Measurements from ENCODE around the gene PSPN.
"Not testable (repeated sequence)": the region's sequence is repeated elsewhere in the genome, so short reads cannot be mapped to it uniquely, and the experiment has no call there.

Gene PSPN

DNA sequence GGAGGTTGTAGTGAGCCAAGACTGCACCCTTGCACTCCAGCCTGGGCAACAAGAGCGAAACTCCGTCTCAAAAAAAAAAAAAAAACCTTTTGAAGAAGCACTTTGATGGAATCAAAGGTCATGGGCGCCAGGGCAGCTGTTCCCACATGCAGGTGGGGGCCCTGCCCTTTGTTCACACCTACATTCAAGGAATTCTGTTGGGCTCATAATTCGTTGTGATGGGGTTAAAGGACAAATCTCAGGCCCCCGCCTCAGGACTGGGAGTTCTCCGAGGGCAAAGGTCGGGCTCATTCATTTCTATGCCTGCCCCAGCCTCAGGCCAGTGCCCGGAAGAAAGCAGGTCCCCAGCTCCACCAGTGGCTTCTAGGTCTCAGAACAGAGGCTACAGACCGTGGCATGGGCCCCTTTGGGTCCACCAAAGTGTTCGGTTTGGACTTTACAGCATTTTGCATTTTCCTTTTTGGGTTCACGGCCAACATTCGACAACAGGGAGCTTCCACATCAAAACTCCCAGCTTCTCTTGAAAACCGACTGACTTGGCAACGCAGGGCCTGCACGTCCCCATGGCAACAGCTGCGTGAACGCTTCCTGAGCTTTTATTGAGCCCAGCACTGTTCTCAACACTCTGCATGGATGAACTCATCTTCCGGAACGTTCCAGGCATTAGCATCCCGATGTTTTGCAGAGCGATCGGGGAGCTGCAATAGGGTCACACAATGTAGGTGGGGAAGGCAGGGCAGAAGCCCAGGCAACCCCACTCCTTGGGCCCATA, 27.3 kb upstream of the PSPN start:
- in situ Hi-C loops (cut with MboI; ENCODE audit: low sequenced_read_pairs), result no loop called here

DNA sequence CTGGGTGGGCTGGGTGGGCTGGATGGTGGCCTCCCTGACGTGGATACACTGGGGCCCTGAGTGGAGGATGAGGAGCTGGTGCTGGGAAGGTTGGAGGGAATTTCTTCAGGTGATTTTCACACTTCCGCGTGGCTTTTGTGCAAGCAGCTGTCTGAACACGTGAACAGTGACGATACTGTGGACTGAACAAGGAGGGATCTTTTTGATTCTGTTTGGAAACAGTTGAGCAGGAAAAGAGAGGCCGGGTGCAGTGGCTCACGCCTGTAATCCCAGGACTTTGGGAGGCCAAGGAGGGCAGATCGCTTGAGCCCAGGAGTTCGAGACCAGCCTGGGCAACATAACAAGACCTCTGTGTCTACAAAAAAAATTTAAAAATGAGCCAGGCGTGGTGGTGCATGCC, 26.3 kb upstream of the PSPN start:
- in situ Hi-C loops (cut with MboI; ENCODE audit: low sequenced_read_pairs), result no loop called here

DNA sequence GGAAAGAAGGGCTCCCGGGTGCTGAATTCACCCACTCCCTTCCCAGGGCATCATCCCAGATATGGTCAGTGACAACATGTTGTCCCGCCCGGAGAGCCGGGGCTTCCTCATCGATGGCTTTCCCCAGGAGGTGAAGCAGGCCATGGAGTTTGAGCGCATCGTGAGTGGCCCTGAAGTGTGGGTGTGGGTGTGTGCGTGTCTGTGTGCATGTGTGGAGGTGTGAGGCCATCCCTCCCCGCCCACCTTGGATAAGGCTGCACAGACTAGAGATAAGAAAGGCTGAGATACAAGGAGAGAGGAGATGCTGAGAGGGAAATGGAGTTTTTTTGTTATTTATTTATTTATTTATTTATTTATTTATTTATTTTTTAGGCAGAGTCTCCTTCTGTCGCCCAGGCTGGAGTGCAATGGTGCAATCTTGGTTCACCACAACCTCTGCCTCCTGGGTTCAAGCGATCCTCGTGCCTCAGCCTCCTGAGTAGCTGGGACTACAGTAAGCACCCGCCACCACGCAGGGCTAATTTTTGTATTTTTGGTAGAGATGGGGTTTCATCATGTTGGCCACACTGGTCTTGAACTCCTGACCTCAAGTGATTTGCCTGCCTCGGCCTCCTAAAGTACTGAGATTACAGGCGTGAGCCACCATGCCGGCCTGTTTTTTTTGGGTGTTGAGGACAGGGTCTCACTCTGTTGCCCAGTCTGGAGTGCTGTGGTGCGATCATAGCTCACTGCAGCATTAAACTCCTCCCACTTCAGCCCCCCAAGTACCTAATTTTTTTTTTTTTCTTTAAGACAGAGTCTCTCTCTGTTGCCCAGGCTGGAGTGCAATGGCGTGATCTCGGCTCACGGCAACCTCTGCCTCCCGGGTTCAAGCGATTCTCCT, 24.6 kb upstream of the PSPN start:
- in situ Hi-C loops (cut with MboI; ENCODE audit: low sequenced_read_pairs), result not testable (repeated sequence)

DNA sequence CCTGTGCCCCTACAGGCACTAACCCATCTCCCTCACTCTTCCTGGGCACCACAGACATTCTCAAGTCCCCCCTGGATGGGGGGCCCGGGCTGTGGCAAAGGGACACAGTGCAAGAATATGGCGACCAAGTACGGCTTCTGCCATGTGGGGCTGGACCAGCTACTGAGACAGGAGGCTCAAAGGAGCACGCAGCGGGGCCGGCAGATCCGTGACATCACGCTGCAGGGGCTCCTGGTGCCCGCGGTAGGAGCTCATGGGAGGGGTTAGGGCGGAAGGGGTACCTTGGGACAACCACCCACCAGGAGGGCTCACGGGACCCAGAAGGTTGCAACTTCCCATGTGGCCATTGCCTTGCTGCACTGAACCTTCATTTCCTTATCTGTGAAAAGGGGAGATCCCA, 20.6 kb upstream of the PSPN start:
- in situ Hi-C loops (cut with MboI; ENCODE audit: low sequenced_read_pairs), result no loop called here

DNA sequence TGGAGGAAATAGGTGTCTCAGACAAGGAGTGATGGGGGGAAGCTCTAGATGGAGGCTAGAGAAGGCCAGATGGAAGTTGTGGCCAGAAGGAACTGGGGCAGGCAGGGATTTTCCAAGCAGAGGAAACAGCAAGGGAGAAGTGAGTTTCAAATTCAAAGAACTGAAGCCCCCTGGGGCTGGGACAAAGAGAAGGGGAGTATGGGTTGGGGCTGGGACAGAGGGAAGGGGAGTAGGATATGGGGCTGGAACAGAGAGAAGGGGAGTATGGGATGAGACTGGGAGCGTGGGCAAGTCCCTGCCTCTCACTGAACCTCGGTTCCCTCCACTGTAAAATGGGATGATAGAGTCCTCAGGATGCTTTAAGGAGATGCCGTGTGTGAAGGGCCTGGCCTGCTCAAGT, 19.1 kb upstream of the PSPN start:
- in situ Hi-C loops (cut with MboI; ENCODE audit: low sequenced_read_pairs), result no loop called here

DNA sequence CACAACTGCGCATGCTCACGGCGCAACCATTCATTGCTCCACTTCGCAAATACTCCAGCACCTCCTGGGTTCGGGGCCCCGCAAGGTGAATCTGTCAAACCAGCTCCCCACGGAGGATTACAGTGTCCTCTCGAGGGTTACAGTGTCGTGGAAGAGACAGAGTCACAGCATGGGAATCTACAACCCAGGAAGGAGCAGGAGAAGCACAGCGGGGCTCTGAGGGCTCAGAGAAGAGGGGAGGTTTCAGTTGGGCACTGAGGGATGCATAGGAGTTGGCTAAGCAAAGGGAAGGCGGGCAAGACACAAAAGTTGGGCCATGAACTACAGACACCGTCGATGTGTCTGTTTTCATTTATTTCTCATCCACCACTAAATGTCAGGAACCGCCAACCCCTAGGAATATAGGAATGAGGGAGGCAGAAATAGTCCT, 18.3 kb upstream of the PSPN start:
- in situ Hi-C loops (cut with MboI; ENCODE audit: low sequenced_read_pairs), result no loop called here

DNA sequence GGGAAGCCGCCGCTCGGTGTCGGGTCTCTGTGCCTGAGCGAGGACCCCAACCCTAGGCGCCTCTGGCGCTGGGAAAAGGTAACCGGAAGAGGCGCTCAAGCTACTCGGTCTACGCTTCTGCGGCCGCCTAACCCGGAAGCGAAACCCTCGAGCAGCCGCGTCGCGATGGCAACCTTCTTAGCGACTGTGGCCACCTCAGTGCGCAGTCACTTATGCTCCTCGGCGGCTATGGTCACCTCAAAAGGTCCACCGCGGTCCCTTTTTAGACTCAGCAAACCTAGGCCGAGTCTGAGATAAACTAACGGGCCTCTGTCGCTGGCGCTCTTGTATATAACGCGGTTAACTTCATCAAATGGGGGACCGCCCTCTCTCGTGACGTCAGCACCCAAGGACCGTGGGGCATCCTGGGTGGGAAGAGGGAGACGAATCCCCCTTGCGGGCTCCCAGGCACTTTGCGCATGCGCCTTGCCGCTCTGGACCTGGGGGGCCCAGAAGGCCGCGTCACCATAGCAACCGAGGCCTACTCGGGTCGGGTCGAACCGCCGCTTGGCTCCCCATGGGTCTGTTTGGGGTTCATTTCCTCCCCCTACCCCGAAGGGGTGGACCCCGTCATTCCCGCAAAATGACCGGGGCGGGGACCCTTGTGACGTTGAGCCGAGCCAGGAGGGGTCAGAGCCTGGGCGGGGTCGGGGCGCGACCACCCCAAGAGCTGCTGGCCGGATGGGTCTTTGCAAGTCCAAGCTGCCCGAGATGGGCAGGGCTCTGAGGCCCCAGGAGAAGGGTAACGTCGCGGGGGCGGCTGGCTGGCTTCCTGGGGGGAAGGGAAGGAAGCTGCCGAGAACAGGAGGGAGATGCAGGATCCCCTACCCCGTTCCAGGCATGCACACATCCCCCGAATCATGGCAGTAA, 17.6 kb upstream of the PSPN start, which contains the start of gene GTF2F1:
Gene GTF2F1 (minus strand): TSS at position 91 of the 909 bp plus-strand sequence. CDS start 169 bp downstream, outside the sequence.
- in situ Hi-C loops (cut with MboI; ENCODE audit: low sequenced_read_pairs), result no loop called here

DNA sequence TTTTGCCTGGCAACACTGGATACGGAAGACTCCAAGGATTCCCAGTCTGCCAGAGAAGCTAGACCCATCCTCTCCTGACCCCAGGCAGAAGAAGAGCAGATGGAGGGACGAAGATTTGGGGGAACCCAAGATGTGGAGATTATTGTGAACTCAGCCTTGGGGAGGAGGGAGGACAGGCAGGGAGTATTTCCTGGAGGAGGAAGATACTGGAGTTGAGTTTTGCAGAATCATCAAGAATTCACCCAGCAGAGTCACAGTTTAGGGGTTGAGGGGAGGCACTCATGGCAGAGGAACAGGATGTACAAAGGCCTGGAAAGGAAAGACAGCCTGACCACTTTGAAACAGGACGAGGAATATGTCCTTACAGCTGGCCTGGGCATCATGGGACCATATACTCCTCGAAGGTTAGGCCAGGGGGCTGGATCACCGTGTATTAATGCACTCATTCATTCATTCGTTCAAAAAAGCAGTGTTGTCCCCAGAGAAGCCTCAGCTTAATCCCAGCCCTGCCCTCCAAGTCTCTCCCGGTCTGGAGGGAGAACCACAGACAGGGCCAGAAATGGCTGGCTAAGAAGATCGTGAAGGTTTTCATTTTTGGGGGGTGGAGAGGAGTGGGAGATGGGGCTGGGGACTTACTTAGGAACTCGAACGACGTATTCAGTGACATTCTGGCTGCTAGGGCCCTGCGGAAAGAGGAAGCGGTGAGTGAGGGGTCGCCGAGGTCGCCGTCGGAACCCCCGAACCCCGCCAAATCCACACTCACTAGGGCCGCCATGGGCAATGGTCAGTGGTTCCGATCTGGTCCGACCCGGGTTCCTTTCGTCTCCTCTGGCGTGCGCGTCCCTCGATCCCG, 16.7 kb upstream of the PSPN start:
- in situ Hi-C loops (cut with MboI; ENCODE audit: low sequenced_read_pairs), result no loop called here

DNA sequence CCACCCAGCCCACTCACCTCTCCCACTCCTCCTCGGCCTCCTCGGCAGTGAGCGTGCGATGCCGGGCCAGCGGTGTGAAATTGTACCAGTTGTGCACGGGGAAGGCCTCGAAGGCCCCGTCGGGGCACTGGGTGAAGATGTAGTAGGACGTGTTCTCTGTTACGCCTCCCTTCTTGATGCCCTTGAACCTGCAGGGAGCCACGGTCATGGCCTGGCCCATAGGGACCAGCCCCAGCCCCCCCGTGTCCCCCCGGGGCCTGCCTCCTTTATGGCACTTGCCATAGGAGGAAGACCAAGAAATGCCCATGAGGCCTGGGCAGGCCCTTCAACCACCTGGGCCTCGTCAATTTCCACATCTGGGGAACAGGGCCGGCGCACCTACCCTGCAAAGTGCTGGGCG, 11.6 kb upstream of the PSPN start:
- in situ Hi-C loops (cut with MboI; ENCODE audit: low sequenced_read_pairs), result no loop called here

DNA sequence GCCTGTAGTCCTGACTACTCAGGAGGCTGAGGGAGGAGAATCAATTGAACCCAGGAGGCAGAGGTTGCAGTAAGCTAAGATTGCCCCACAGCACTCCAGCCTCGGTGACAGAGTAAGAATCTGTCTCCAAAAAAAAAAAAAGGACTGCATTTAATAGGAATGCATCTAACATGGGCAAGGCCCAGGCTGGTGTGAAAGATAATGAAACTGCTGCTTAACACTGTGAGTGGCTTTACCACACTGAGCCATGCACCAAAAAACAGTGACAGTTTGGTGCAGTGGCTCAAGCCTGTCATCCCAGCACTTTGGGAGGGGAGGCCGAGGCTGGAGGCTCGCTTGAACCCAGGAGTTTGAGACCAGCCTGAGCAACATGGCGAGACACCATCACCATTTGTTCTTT, 8.6 kb upstream of the PSPN start:
- in situ Hi-C loops (cut with MboI; ENCODE audit: low sequenced_read_pairs), result no loop called here

DNA sequence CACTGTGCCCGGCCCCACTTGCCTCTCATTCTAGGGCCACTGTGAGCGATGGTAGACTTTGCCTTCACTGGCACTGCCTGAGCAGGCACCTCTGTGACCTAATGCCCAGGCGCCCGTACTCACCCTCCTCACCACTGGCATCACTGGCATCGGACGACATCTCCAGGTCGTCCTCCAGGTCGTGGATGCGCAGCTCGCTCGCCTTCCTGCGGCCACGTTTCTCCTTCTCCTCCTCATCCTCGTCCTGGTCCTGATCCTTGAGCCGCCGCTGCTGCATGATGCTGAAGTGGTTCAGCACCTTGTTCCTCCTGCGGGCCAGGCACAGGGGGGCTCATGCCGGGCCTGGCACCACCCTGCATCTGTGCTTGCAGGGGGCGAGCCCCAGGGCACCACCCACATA, 7.5 kb upstream of the PSPN start:
- in situ Hi-C loops (cut with MboI; ENCODE audit: low sequenced_read_pairs), result no loop called here

DNA sequence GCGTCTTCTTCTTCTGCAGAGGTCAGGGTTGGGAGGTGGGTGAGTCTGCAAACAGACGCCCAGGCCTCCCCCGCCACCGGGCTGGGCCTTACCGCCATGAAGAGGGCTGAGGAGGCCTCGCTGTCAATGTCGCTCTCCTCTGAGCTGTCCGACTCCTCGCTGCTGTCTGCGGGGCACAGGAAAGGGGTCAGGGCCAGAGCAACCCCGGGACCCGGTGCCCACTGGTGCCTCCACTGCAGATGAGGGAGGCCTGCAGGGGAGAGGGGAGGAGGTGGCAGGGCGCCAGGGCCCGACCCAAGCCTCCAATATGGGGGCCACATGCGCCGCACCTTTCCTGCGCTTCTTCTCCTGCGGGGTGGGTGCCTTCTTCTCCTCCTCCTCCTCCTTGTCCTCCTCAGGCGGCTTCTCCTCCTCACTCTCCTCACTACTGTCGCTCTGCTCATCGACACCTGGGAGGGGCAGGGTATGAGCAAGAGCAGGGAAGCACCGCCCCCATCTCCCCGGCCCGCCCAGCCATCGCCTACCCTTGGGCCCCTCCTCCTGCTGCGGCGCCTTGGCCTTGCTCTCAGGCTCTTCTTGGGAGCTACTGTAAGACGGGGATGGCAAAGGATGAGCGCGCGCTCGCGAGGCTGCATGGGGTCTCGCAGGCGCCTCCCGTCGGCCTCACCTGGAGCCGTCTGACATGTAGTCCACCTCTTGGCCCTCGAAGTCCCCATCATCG, 5.5 kb upstream of the PSPN start:
- in situ Hi-C loops (cut with MboI; ENCODE audit: low sequenced_read_pairs), result no loop called here

DNA sequence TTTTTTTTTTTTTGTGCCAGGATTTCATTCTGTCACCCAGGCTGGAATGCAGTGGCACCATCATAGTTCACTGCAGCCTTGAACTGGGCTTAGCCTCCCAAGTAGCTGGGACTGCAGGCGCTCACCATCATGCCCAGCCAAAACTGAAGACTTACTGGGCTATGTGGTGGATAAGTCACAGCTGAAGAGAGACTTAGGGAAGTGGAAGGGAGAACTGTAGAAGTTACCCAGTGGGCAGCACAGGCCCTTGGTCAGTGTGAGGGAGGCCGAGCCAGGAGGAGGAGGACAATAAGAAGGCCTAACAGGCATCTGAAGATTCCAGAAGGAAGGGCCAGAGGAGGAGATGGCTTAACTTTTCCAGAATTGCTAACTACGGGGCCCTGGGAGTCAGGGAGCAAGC, 4.0 kb upstream of the PSPN start:
- in situ Hi-C loops (cut with MboI; ENCODE audit: low sequenced_read_pairs), result no loop called here

DNA sequence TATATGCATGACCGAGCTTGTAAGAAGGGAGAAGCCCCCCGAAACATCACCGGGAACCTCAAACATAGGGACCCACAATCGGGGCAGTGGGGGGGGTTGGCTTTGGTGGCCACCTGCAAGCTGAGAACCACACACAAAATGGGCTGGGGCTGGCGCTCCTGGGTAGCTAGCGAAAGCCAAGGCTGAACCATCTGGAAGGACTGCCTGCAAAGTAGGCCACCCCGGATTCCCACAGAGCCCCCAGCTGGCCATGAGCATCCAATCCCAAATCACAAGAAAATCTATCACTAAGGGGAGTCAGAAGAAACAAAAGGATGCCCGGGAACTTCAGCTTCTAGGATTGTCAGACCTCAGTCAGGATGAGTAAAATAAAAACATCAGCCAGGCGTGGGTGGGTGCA, 2.8 kb upstream of the PSPN start:
- in situ Hi-C loops (cut with MboI; ENCODE audit: low sequenced_read_pairs), result no loop called here

DNA sequence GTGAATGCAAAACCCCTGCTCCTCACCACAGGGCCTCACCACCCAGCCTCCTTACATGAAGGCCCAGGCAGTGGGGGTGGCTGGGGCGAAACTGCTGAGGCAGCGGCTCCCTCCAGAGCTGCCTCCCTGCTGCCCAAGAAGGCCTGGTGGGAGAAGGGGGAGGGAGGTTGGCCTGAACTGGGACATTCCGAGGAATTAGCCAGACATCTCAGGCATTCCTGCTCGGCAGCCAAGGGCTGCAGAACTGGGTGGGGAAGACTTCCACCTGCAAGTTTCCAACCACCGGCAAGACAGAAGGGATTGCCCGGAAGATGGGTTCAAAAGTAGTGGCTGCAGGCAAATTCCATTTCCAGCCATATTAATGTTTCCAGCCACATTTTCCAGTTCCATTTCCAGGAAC, 2.3 kb upstream of the PSPN start:
- in situ Hi-C loops (cut with MboI; ENCODE audit: low sequenced_read_pairs), result no loop called here

DNA sequence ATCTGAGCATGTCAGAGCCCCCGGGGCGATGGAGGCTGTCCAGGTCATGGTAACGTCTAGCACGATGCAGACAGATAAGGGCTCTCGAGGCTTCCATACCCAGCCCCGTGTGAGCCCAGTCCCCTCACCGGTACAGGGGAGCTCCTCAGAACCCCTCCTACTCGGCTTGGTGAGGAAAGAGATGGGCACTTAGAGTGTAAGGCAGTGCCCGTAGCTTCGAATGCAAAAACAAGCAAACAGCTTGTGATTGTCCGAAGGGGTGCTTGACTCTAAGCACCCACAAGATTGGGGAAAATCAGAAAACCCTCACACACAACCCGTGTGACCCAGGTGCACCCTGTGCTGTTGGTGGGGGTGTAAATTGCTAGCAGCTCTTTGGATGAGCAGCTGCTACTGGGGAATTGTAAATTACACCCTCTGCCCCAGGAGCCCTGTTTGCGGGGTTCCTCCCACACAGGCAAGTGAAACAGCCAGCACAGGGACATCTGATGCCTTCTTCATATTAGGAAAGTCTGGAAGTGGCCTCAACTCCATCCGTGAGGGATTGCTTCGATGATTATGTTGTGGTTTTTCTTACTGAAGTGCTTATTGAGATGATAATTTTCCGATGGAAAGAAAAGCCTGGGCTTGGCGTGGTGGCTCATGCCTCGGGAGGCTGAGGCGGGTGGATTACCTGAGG, 918 bp upstream of the PSPN start:
- in situ Hi-C loops (cut with MboI; ENCODE audit: low sequenced_read_pairs), result no loop called here

DNA sequence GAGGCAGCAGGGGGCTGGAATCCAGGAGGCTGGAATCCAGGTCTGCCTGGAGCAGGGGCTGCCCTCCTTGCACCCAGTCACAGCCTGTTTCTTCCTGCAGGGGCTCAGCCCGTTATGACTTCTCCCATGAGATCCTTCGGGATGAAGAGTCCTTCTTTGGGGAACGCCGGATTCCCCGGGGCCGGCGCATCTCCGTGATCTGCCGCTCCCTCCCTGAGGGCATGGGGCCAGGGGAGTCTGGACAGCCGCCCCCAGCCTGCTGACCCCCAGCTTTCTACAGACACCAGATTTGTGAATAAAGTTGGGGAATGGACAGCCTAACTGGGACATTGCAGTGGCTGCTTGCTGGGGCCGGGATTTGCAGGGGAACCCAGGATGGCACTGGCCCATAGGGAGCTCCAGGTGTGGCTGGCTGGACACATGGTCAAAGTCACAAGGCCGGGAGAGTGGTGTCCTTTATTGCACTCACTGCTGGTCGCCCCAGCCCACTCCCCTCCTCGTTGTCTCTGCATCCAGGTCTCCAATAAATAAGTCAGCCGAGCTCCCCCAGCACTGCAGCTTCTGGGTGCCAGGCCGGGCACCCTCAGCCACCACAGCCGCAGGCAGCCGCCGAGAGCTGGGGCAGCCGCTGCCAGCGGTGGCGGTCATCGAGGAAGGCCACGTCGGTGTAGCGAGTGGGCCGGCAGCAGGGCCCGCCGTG, 872 bp downstream of the PSPN start:
- in situ Hi-C loops (cut with MboI; ENCODE audit: low sequenced_read_pairs), result no loop called here

DNA sequence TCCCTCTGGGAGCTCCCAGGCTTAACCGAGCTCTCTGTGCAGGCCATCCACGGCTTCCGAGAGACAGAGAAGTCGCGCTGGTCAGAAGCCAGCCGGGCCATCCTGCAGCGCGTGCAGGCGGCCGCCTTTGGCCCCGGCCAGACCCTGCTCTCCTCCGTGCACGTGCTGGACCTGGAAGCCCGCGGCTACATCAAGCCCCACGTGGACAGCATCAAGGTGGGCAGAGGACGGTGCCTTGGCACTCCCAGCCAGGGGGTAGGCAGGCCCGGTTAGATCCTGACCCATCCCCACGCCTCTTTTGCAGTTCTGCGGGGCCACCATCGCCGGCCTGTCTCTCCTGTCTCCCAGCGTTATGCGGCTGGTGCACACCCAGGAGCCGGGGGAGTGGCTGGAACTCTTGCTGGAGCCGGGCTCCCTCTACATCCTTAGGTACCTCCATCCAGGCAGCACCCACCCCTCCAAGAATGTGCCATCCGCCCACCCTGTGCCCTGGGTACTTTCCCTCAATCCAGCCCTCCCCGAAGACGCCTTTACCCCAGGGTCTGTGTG, 1.5 kb downstream of the PSPN start:
- in situ Hi-C loops (cut with MboI; ENCODE audit: low sequenced_read_pairs), result no loop called here
